ENCODE data around the gene SERINC2.

GRCh38 chr1:31401241-31401640 is 11.8 kb upstream of the SERINC2 start:
- TF ChIP-seq CTCF (IDR thresholded peaks at IDR 0.05) (no peak), POLR2AphosphoS5 (IDR thresholded peaks at IDR 0.05; ENCODE audit: low read depth, low read length) (no peak), TCF7L2 (IDR thresholded peaks at IDR 0.05; ENCODE audit: low read depth, low read length) (no peak), REST (IDR thresholded peaks at IDR 0.05; ENCODE audit: insufficient read depth in 1 of 2, low read depth in 2 of 2, low read length in 1 of 2) (no peak)

Measured in Panc1 (cell line).